A549 (cell line): ENCODE measurements around the gene TRIM9. TPM values are rescaled to one million over a fixed set of nuclear protein-coding genes. Genes with fewer than 3 reads are reported as not detected.
A peak's percentile ranks its signal among the peaks of the same experiment; 100 is the strongest.

Experiments
- ATAC-seq, 2 experiments: fragments of 200-7000 bp in 1 of 2; fragments of >200 bp in 1 of 2; cut with Nextera tagmentation in 1 of 2; cut with Tn5 transposase in 1 of 2; 3 replicates each; pipeline versions ENCODE4 v1.8.0 to v1.9.1; 2018 to 2020; ENCODE audit warnings: mild to moderate bottlenecking in 1 of 2, moderate library complexity in 1 of 2
- CTCF ChIA-PET: fragments of 300-600 bp; sonication (Branson Sonifier 250); formaldehyde crosslinking; extraction: SDS; loops from one replicate; lab custom pipeline; 2021; ENCODE audit warnings: antibody characterized with exemption, inconsistent platforms; lab: Yijun Ruan, JAX
- POLR2A ChIA-PET: fragments of 350-600 bp; formaldehyde crosslinking; extraction: SDS; loops from one replicate; lab custom pipeline; 2021; ENCODE audit warnings: antibody characterized with exemption, inconsistent platforms; lab: Yijun Ruan, JAX
- DNase-seq, 2 experiments: peaks; one replicate each; pipeline versions ENCODE4 v3.0.0 to v3.0.0-alpha.2; 2011 to 2016; ENCODE audit warnings: low read depth in 1 of 2, low spot score in 1 of 2
- FAIRE-seq: peaks from 2 replicates; lab custom pipeline; 2011; peaks lifted over from hg19 to GRCh38; lab: Jason Lieb, UNC
- H3K27ac ChIP-seq, 2 experiments: fragments of >200 bp; sonication (Bioruptor Twin); formaldehyde crosslinking; 3 replicates each; pipeline ENCODE4 v1.5.1; 2016 to 2017
- H3K4me1 ChIP-seq: fragments of >200 bp; sonication (Bioruptor Twin); formaldehyde crosslinking; 3 replicates; pipeline ENCODE4 v1.6.1; 2016
- H3K4me2 ChIP-seq: fragments of >200 bp; sonication (Bioruptor Twin); formaldehyde crosslinking; 3 replicates; pipeline ENCODE4 v1.6.1; 2016
- H3K4me3 ChIP-seq: fragments of >200 bp; sonication (Bioruptor Twin); formaldehyde crosslinking; 3 replicates; pipeline ENCODE4 v1.5.1; 2016
- H3K9me3 ChIP-seq: fragments of >200 bp; sonication (Bioruptor Twin); formaldehyde crosslinking; 3 replicates; pipeline ENCODE4 v1.6.1; 2016
- CBX8 ChIP-seq: fragments of 200-600 bp; sonication (generic); IDR thresholded peaks from 2 replicates; pipeline ENCODE4 v1.6.1; 2016
- CHD2 ChIP-seq: fragments of 150-350 bp; IDR thresholded peaks from 2 replicates; pipeline ENCODE4 v1.6.1; 2014; ENCODE audit warnings: low read length; ENCODE audit not compliant: partially characterized antibody
- CHD4 ChIP-seq: fragments of 200-600 bp; sonication (generic); IDR thresholded peaks from 2 replicates; pipeline ENCODE4 v1.6.1; 2016; ENCODE audit warnings: antibody characterized with exemption, mild to moderate bottlenecking, borderline replicate concordance
- EHF ChIP-seq: fragments of 250-450 bp; sonication (Bioruptor Pico); IDR thresholded peaks from 2 replicates; pipeline ENCODE4 v1.5.0; 2020; ENCODE audit warnings: mild to moderate bottlenecking
- EHMT2 ChIP-seq: fragments of 200-600 bp; sonication (generic); IDR thresholded peaks from 2 replicates; pipeline ENCODE4 v1.6.1; 2016; ENCODE audit warnings: antibody characterized with exemption, low read depth, mild to moderate bottlenecking, moderate library complexity
- ELK1 ChIP-seq: fragments of 150-350 bp; IDR thresholded peaks from 2 replicates; pipeline ENCODE4 v1.6.1; 2014; ENCODE audit warnings: low read depth, mild to moderate bottlenecking, low read length
- EP300 ChIP-seq, 2 experiments: fragments of >200 bp; sonication (Bioruptor Twin); formaldehyde crosslinking; IDR thresholded peaks; 2 replicates in 1 of 2; 3 replicates in 1 of 2; pipeline ENCODE4 v1.6.1; 2016 to 2017
- ESRRA ChIP-seq: fragments of 150-350 bp; IDR thresholded peaks from 2 replicates; pipeline ENCODE4 v1.6.1; 2014; ENCODE audit warnings: mild to moderate bottlenecking, low read length, borderline replicate concordance
- FOSB ChIP-seq: fragments of 250-450 bp; sonication (Bioruptor Pico); IDR thresholded peaks from 2 replicates; pipeline ENCODE4 v1.5.0; 2020; ENCODE audit warnings: mild to moderate bottlenecking, moderate library complexity
- FOSL2 ChIP-seq, 2 experiments: fragments of 450-650 bp in 1 of 2; fragments of >200 bp in 1 of 2; sonication (Bioruptor Twin) in 1 of 2; formaldehyde crosslinking; IDR thresholded peaks; 2 replicates each; pipeline versions ENCODE4 v1.5.0 to v1.6.1; 2016 to 2020; ENCODE audit warnings: mild to moderate bottlenecking in 1 of 2, moderate library complexity in 1 of 2
- GATA3 ChIP-seq: IDR thresholded peaks from 2 replicates; pipeline ENCODE4 v1.6.1; 2012; ENCODE audit warnings: borderline replicate concordance
- HOXA7 ChIP-seq: fragments of 250-450 bp; sonication (Bioruptor Pico); IDR thresholded peaks from 2 replicates; pipeline ENCODE4 v1.5.0; 2020; ENCODE audit warnings: mild to moderate bottlenecking, moderate library complexity
- JUN ChIP-seq, 2 experiments: fragments of >200 bp; sonication (Bioruptor Twin); formaldehyde crosslinking; IDR thresholded peaks; 2 replicates in 1 of 2; 3 replicates in 1 of 2; pipeline ENCODE4 v1.6.1; 2016 to 2017
- KDM5A ChIP-seq: fragments of 200-600 bp; sonication (generic); IDR thresholded peaks from 2 replicates; pipeline ENCODE4 v1.6.1; 2016; ENCODE audit warnings: antibody characterized with exemption, mild to moderate bottlenecking
- NFE2L2 ChIP-seq: fragments of 150-350 bp; conservative IDR thresholded peaks from 2 replicates; pipeline ENCODE4 v1.6.1; 2014; ENCODE audit warnings: low read length
- POLR2A ChIP-seq: IDR thresholded peaks from 2 replicates; pipeline ENCODE4 v1.6.1; 2012; ENCODE audit warnings: mild to moderate bottlenecking, low read length
- RAD21 ChIP-seq, 2 experiments: fragments of >200 bp in 1 of 2; sonication (Bioruptor Twin) in 1 of 2; formaldehyde crosslinking in 1 of 2; IDR thresholded peaks in 1 of 2; conservative IDR thresholded peaks in 1 of 2; 2 replicates in 1 of 2; 3 replicates in 1 of 2; pipeline ENCODE4 v1.6.1; 2012 to 2018; ENCODE audit warnings: inconsistent platforms in 1 of 2
- RARB ChIP-seq: fragments of 250-450 bp; sonication (Bioruptor Pico); IDR thresholded peaks from 2 replicates; pipeline ENCODE4 v1.8.0; 2021; ENCODE audit warnings: mild to moderate bottlenecking, moderate library complexity
- whole genome bisulfite sequencing: methylation state at CpG from one replicate; pipeline ENCODE4 v1.1.6; 2017; ENCODE audit errors: missing lambda C conversion rate; 5-methylcytosine and 5-hydroxymethylcytosine counted together
- polyA plus RNA-seq, 4 experiments: library from polyadenylated mRNA; depleted of rRNA in 3 of 4; stranded (reverse); fragments of >200 nt; fragmentation: RNase III in 1 of 4; extraction: RNeasy Plus Mini Kit Qiagen cat#74134 plus additional on column Dnase treatment in 1 of 4; gene quantifications; 2 replicates in 3 of 4; 3 replicates in 1 of 4; pipeline ENCODE4 v1.2.3, GENCODE V29; 2011 to 2017
- TF ChIP-seq, protein P1 (sequence below): IDR thresholded peaks from 2 replicates; pipeline ENCODE4 v1.6.1; 2012
- TF ChIP-seq, protein P2 (sequence below): IDR thresholded peaks from 2 replicates; pipeline ENCODE4 v1.6.1; 2012
- TF ChIP-seq, protein P3 (sequence below): fragments of 450-650 bp; IDR thresholded peaks from 2 replicates; pipeline ENCODE4 v1.6.1; 2014; ENCODE audit warnings: antibody characterized with exemption
- TF ChIP-seq, protein P4 (sequence below): IDR thresholded peaks from 2 replicates; pipeline ENCODE4 v1.6.1; 2012; ENCODE audit warnings: low read depth, borderline replicate concordance
- TF ChIP-seq, protein P5 (sequence below): fragments of 200-600 bp; sonication (generic); IDR thresholded peaks from 2 replicates; pipeline ENCODE4 v1.6.1; 2016; ENCODE audit warnings: antibody characterized with exemption, mild to moderate bottlenecking, moderate library complexity
- TF ChIP-seq, protein P6 (sequence below): fragments of 250-450 bp; sonication (Bioruptor Pico); IDR thresholded peaks from 2 replicates; pipeline ENCODE4 v1.5.0; 2020; ENCODE audit warnings: low read depth, mild to moderate bottlenecking, moderate library complexity
- TF ChIP-seq, protein P7 (sequence below): fragments of >200 bp; sonication (Bioruptor Twin); formaldehyde crosslinking; IDR thresholded peaks from 3 replicates; pipeline ENCODE4 v1.5.1; 2016

The TRIM9 gene
- polyA plus RNA-seq, 2 of the 4 experiments (the other 2 are of a cell fraction): 5.4 to 21.2 TPM

DNA sequence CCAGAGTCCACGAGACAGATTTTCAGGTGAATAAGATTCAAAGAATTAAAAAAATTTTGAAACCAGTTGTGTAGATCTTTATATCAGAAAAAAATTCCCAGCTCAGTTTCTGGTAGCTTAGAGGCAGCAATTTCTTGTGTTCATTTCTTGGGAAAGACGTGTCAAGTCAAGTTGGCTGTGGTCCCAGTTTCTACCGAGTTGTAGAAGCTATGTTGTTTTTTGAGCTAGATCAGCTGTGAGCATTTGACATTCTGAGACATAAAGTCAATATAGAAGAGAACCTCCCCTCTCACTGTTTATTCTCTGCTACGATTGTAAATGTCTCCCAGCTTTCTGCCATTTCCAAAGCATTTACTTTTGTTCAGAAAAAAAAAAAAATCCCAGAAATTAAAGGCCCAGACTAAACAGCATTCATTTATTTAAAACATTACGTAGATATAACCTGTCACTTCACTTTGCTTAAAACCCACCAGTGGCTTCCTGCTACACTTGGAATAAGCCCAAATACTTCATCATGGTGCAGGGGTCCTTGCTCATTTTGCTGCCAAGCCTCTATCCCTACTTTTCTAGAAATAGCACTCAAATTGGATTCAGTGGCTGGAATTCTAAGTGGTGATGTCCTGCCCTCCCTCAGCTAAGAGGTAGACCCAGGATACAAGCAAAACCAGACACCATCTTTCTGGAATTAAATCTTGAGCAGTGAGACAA is 130.1 kb downstream of the TRIM9 start:
- ATAC-seq (peak in 1 of 2 experiments; percentile 40; a peak in 2 of 6 replicates), FAIRE-seq (no peak), DNase-seq (peak; percentile 11 to 76)
- POLR2A ChIA-PET: interaction anchor here (1.1 to 1.8 kb wide), 4 partner anchors 9 to 131 kb away, joined by 4 to 8 read pairs (median 5); partner anchors contain the start of gene PYGL
- WGBS: 16% methylated on average over 5 of the region's 5 CpGs
- H3K4me1 ChIP-seq: peaks cover 46% of the 10 kb centered on the region
- no peak overlapping the region for H3K4me3 ChIP-seq
- CTCF ChIA-PET: interaction anchor here (1.1 to 1.7 kb wide), 5 partner anchors 9 to 100 kb away, joined by 3 to 6 read pairs (median 3); no protein-coding TSS in a partner anchor
- H3K4me2 ChIP-seq: peak overlapping the region; percentile 70
- no peaks in the 10 kb centered on the region for H3K9me3 ChIP-seq
- TF ChIP-seq, protein P1, sequence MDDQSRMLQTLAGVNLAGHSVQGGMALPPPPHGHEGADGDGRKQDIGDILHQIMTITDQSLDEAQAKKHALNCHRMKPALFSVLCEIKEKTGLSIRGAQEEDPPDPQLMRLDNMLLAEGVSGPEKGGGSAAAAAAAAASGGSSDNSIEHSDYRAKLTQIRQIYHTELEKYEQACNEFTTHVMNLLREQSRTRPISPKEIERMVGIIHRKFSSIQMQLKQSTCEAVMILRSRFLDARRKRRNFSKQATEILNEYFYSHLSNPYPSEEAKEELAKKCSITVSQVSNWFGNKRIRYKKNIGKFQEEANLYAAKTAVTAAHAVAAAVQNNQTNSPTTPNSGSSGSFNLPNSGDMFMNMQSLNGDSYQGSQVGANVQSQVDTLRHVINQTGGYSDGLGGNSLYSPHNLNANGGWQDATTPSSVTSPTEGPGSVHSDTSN: peak; percentile 81; the same call in 1 of the 2 replicates
- TF ChIP-seq NFE2L2 (no peak), FOSL2 (IDR thresholded peaks at IDR 0.05) (no peak), FOSL2 (CRISPR knock-in tag; IDR thresholded peaks at IDR 0.05) (peak; percentile 23; the same call in 1 of the 2 replicates), EHMT2 (no peak), ELK1 (no peak), GATA3 (peak; percentile 46; the same call in 1 of the 2 replicates), RAD21 (conservative IDR thresholded peaks at IDR 0.05 in 1 of 2, IDR thresholded peaks at IDR 0.05 in 1 of 2) (0 out of 5 replicates have a peak, but pooled peaks of 1 of the 2 experiments have one; percentile 3), JUN (IDR thresholded peaks at IDR 0.05) (no peak)
- TF ChIP-seq, protein P2, sequence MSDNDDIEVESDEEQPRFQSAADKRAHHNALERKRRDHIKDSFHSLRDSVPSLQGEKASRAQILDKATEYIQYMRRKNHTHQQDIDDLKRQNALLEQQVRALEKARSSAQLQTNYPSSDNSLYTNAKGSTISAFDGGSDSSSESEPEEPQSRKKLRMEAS: peak; percentile 20; the same call in 1 of the 2 replicates
- TF ChIP-seq, protein P3, sequence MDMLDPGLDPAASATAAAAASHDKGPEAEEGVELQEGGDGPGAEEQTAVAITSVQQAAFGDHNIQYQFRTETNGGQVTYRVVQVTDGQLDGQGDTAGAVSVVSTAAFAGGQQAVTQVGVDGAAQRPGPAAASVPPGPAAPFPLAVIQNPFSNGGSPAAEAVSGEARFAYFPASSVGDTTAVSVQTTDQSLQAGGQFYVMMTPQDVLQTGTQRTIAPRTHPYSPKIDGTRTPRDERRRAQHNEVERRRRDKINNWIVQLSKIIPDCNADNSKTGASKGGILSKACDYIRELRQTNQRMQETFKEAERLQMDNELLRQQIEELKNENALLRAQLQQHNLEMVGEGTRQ: no peak
- H3K27ac ChIP-seq: peak overlapping the region; percentile 29 to 63; a peak in 4 of 6 replicates

- Histone ChIP-seq H3K4me1 (peaks cover 48% of the 10 kb centered on the region), H3K4me3 (no peak overlapping the region), H3K9me3 (no peaks in the 10 kb centered on the region), H3K27ac (peak overlapping the region; percentile 29 to 86; a peak in 4 of 6 replicates), H3K4me2 (peak overlapping the region; percentile 70; the same call in 1 of the 3 replicates)
- ATAC-seq (no peak), DNase-seq (no peak), FAIRE-seq (no peak)
- POLR2A ChIA-PET: interaction anchor here (0.6 to 1.8 kb wide), 5 partner anchors 8 to 132 kb away, joined by 3 to 8 read pairs (median 5); partner anchors contain the start of gene PYGL
- CTCF ChIA-PET: interaction anchor here (0.9 to 1.7 kb wide), 8 partner anchors 8 to 131 kb away, joined by 3 to 6 read pairs (median 3); partner anchors contain the start of gene TRIM9
- WGBS: 95% methylated on average over 5 of the region's 5 CpGs
- TF ChIP-seq, protein P4, sequence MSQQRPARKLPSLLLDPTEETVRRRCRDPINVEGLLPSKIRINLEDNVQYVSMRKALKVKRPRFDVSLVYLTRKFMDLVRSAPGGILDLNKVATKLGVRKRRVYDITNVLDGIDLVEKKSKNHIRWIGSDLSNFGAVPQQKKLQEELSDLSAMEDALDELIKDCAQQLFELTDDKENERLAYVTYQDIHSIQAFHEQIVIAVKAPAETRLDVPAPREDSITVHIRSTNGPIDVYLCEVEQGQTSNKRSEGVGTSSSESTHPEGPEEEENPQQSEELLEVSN: no peak
- TF ChIP-seq KDM5A (no peak), HOXA7 (CRISPR knock-in tag) (no peak), EP300 (IDR thresholded peaks at IDR 0.05) (no peak), EHF (CRISPR knock-in tag) (no peak), FOSB (CRISPR knock-in tag) (no peak), POLR2A (no peak), CHD4 (no peak), CHD2 (no peak), RARB (no peak), CBX8 (no peak), ESRRA (no peak)
- TF ChIP-seq, protein P5, sequence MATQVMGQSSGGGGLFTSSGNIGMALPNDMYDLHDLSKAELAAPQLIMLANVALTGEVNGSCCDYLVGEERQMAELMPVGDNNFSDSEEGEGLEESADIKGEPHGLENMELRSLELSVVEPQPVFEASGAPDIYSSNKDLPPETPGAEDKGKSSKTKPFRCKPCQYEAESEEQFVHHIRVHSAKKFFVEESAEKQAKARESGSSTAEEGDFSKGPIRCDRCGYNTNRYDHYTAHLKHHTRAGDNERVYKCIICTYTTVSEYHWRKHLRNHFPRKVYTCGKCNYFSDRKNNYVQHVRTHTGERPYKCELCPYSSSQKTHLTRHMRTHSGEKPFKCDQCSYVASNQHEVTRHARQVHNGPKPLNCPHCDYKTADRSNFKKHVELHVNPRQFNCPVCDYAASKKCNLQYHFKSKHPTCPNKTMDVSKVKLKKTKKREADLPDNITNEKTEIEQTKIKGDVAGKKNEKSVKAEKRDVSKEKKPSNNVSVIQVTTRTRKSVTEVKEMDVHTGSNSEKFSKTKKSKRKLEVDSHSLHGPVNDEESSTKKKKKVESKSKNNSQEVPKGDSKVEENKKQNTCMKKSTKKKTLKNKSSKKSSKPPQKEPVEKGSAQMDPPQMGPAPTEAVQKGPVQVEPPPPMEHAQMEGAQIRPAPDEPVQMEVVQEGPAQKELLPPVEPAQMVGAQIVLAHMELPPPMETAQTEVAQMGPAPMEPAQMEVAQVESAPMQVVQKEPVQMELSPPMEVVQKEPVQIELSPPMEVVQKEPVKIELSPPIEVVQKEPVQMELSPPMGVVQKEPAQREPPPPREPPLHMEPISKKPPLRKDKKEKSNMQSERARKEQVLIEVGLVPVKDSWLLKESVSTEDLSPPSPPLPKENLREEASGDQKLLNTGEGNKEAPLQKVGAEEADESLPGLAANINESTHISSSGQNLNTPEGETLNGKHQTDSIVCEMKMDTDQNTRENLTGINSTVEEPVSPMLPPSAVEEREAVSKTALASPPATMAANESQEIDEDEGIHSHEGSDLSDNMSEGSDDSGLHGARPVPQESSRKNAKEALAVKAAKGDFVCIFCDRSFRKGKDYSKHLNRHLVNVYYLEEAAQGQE: no peak
- TF ChIP-seq, protein P6, sequence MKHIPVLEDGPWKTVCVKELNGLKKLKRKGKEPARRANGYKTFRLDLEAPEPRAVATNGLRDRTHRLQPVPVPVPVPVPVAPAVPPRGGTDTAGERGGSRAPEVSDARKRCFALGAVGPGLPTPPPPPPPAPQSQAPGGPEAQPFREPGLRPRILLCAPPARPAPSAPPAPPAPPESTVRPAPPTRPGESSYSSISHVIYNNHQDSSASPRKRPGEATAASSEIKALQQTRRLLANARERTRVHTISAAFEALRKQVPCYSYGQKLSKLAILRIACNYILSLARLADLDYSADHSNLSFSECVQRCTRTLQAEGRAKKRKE (CRISPR knock-in tag): no peak
- TF ChIP-seq, protein P7, sequence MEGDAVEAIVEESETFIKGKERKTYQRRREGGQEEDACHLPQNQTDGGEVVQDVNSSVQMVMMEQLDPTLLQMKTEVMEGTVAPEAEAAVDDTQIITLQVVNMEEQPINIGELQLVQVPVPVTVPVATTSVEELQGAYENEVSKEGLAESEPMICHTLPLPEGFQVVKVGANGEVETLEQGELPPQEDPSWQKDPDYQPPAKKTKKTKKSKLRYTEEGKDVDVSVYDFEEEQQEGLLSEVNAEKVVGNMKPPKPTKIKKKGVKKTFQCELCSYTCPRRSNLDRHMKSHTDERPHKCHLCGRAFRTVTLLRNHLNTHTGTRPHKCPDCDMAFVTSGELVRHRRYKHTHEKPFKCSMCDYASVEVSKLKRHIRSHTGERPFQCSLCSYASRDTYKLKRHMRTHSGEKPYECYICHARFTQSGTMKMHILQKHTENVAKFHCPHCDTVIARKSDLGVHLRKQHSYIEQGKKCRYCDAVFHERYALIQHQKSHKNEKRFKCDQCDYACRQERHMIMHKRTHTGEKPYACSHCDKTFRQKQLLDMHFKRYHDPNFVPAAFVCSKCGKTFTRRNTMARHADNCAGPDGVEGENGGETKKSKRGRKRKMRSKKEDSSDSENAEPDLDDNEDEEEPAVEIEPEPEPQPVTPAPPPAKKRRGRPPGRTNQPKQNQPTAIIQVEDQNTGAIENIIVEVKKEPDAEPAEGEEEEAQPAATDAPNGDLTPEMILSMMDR: no peak
Observed at GRCh38 chr14:50963919-50964318, 131.0 kb downstream of the TRIM9 start.
